GM10847 (cell line): ENCODE data around the gene HERC4.

Experiments
- POLR2A ChIP-seq: IDR thresholded peaks from 2 replicates; pipeline ENCODE4 v1.6.1; 2011; ENCODE audit not compliant: insufficient read length; ENCODE audit errors: extremely low read depth

Gene HERC4

DNA sequence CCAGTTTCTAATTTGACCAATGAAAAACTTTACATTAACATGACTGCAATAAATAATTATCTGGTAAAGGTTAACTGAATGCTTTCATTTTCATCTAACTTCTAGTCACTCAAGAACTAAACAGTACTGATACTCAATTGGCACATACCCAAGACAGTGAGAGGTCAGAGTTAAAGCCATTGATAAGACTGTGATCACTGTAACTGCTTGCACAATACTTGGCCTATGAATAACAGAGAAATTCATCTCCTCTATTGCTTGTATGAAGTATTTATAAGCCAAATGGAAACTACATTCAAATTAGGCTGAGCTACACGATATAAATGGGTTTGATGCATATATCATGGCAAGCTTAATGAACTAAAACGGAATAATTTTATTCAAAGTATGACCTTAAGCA is 43.0 kb downstream of the HERC4 start:
- TF ChIP-seq POLR2A = no peak

DNA sequence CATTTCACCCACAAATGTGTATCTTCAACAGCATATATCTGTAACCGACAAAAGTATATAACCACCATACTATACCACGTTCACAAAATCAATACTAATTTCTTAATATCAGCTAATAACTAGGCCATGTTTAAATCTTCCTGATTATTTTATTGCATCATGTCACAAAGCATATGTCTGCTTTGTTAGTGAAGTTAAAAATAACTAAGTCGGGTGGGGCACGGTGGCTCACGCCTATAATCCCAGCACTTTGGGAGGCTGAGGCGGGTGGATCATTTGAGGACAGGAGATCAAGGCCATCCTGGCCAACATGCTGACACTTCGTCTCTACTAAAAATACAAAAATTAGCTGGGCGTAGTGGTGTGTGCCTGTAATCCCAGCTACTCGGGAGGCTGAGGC is 47.7 kb downstream of the HERC4 start:
- no peak for TF ChIP-seq POLR2A

DNA sequence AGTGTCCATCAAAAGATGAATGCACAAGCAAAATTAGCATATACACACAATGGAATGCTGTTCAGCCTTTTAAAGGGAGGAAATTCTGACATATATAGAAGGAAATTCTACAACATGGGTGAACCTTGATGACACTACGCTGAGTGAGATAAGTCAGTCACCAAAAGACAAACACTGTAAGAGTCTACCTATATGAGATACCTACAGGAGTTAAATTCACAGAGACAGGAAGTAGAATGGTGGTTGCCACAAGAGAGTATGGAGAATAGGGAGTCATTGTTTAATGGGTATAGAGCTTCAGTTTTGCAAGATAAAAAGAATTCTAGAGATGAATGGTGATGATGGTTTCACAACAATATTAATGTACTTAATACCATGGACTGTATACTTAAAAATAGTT is 51.8 kb downstream of the HERC4 start:
- TF ChIP-seq POLR2A = no peak

DNA sequence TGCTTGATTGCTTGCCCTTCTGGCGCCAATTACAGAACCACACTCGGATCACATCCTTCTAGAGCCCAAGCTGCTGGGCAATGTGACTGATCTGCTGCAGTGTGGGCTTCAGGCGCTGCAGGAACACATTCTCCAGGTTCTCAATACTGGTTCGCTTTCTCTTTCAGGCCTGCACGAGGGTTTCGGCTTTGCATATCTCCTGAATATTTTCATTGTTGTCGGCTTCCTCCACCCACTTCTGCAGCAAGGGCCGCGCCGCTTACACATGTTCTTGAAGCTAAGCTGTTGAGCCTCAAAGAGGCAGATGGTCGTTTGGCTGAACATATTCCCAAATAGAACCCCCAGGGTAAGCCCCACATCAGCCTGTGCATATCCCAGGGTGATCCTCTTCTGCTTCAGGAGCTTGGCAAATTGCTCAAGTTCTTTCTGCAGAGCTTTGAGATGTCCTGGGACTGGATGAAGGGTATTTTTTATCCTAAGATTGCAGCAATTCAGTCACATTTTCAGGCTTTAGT is 64.6 kb downstream of the HERC4 start:
- no peak for TF ChIP-seq POLR2A

DNA sequence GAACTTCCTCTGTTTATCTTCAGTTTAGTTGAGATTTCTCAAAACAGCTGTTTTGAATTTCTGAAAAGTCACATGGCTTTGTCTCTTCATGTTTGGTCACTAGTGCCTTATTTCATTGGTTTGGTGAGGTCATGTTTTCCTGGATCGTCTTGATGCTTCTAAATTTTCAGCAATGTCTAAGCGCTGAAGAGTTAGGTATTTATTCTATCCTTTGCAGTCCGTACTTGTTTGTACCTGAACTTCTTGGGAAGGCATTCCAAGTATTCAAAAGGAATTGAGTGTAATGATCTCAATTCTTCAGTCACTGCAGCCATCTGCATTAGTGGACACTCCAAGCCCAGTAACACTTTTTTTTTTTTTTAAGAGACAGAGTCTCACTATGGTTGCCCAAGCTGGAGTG is 67.7 kb downstream of the HERC4 start:
- no peak for TF ChIP-seq POLR2A

DNA sequence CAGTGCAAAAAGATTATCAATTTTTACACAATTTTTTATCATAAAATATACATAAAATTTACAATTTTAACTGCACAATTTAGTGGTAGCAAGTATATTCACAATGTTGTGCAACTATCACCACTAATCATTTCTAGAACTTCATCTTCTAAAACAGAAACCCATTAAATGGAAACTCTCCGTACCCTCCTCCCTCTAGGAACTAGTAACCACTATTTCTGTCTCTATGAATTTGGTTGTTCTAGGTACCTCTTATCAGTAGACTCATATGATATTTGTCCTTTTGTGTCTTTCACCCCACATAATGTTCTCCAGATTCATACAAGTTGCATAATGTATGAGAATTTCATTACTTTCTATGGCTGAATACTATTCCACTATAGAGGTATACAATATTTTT is 73.5 kb downstream of the HERC4 start:
- no peak for TF ChIP-seq POLR2A

DNA sequence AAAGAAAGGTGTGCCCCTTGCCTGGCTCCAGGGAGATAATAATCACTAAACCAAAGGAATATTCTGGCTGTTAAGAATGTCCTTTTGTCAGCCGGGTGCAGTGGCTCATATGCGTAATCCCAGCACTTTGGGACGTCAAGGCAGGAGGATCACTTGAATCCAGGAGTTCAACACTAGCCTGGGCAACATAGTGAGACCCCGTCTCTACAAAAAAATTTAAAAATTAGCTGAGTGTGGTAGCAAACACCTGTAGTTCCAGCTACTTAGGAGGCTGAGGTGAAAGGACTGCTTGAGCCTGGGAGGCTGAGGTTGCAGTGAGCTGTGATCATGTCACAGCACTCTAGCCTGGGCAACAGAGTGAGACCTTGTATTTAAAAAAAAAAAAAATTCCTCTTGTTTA is 74.1 kb downstream of the HERC4 start:
- no peak for TF ChIP-seq POLR2A

DNA sequence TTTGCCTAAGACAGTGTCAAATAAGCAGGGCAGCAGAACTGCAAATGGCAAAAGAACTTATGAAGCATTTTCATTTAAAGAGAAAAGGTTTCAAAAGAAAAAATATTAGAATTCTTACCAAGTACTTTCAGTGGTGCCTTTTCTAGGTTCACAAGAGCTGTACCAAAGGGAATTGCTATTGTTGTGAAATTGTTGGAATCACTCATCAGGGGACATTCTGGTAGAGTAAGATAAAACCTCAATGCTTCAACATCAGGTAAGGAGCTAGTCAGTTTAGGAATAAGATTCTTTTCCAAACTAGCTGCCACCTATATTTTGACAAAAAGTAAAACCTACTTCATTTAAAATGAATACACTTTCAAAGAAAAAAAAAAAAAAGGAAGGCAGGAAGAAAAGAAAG is 85.0 kb downstream of the HERC4 start:
- TF ChIP-seq POLR2A = no peak

DNA sequence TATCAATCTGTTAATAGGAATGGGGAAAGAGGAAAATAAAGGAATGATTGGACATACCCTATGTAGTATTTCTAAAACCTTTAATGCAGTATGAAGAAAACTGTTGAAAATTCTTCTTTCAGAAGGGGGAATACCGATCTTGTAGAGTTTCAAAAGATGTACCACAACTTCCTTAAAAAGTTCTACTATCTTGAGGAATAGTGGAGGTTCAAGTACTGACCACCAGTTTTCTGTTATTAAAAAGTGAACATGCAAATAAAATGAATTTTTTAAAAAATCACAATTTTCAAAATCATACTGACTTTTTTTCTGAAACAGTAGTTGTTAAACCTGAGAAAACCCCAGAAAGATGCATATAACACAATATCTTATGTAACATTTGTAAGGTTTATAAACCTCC is 86.5 kb downstream of the HERC4 start:
- TF ChIP-seq POLR2A = no peak

DNA sequence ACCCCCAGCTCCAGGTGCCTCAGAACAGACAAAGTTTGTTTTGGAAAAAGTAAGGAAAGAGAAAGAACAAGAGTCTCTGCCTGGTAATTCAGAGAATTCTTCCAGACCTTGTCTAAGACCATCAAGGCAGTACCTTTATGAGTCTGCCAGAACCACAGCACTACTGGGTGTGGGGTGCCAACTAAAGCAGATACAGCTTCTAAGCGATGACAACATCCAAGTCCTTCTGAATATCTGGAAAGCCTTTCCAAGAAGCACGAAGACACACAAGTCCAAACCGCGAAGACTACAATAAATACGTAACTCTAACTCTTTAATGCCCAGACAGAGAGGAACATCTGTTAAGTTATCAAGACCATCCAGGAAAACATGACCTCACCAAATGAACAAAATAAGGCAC is 96.3 kb downstream of the HERC4 start:
- no peak for TF ChIP-seq POLR2A

DNA sequence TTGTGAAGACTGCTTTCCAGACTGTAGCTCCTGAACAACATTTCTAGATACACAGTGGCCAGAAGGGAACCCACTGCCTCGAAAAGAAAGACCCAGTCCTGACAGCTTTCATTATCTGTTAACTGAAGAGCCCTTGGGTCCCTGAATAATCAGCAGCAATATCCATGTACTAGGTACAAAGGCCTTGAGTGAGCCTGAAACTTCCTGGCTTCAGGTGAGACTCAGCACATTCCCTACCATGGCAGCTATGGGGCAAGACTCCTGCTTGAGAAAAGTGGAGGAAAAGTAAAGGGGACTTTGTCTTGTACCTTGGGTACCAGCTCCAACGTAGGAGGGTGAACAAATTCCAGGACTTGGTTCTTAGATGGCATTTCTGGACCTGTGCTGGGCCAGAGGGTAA is 97.8 kb downstream of the HERC4 start:
- TF ChIP-seq POLR2A = no peak

DNA sequence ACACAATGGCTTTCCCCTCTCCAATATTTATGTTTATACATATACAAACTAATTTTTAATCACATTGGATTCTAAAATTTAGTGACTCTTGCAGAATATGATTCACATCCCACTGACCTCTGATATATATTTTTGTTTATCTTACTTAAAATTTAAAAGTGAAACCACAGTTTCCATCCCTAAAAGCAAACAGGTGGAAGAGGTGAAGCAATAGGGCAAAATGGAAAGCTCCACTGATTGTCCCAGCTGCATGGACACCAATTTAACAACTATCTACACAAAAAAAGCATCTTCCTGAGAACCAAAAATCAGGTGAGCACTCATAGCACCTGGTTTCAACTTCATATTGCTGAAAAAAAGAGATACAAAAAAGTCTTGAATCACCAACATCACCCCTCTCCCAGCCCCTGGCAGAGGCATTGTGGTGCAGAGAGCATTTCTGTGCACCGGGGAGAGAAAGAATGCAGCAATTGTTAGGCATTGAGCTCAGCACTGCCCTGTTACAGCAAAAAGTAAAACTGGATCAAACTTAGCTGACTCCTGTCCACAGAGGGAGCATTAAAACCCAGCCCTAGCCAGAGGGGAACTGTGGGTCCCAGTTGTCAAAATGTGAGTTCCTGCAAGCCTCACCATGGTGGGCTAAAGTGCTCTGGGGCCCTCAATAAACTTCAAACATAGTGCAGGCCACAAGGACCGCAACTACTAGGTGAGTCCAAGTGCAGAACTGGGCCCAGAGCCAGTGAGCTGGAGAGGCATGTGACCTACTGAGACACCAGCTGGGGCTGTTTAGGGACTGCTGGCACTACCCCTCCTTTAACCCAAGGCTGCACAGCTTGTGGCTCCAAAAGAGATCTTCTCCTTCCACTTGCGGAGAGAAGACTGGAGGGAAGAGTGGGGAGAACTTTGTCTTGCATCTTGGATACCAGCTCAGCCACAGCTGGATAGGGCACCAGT is 98.5 kb downstream of the HERC4 start:
- TF ChIP-seq POLR2A = no peak

DNA sequence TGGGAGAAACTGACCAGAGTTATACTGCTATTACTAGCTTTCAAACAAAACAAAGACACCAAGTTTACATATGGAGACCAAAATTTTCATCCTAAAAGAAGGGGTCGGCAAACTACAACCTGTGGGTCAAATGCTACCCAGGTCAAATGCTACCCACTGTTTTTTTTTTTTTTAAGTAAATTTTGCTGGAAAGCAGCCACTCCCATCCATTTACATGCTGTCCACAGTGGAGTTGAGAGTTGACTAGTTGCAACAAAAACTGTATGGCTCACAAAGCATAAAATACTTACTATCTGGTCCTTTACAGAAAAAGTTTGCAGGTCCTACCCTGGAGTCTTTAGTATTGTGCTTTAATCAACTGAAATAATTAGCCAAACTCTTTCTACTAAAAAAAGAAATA is 99.2 kb downstream of the HERC4 start:
- no peak for TF ChIP-seq POLR2A

DNA sequence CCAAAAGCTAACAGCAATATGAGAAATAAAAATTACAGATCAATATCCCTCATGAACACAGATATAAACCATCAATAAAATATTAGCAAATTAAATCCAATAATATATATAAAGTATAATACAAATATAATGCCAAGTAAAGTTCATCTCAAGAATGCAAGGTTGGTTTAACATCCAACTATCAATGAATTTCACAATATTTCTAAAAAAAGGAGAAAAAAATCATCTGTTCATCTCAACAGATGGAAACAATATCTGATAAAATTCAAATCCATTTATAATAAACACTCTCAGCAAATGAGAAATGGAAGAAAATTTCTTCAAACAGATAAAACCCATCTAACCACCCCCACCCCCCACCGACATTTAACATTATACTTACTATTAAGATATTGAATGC is 103.8 kb downstream of the HERC4 start:
- TF ChIP-seq POLR2A = no peak

DNA sequence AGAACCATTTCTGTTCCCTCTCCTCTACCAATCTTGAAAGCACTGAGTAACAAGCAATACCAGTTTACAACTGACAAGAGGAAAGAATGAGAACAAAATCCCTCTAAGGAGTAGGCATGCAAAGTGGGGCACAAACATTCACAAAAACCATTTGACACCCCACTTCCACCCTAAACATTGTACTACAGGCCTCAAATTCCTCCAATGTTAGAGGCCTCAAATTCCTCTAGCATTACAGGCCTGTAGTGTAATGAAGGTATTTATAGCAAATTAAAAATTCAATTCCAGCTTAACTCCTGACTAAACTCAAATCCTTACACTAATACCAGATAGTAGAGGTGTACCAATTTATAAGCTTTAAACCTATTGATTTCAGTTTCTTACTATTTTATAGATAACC is 105.2 kb downstream of the HERC4 start:
- no peak for TF ChIP-seq POLR2A

DNA sequence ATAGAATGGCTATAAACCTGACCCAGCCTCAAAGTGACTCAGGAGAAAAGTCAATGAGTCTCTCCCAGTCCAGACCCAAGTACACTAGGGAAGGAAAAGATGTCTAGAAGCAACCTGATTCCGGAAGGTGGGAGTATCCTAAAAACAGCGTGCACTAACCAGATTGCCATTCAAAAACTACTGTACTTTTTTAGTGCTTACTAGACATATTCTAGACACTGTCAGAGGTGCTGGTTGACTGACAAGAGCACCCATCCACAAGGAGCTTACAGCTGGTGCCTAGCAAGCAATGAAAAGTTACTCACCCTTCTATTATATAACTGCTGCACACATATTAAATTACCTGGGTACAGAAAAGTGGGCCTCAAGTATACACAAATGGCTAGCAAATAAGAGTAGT is 109.6 kb downstream of the HERC4 start:
- no peak for TF ChIP-seq POLR2A
